RWPE1 (cell line): ENCODE measurements around the gene CDS2.
A peak's percentile ranks its signal among the peaks of the same experiment; 100 is the strongest.

Source experiments
- CTCF ChIA-PET: fragments of 350-600 bp; sonication (Branson Sonifier 250); formaldehyde crosslinking; extraction: SDS; loops from one replicate; lab custom pipeline; 2021; lab: Yijun Ruan, JAX
- POLR2A ChIA-PET: fragments of 400-600 bp; formaldehyde crosslinking; extraction: SDS; loops from one replicate; lab custom pipeline; 2020; ENCODE audit warnings: antibody characterized with exemption; ENCODE audit not compliant: low non-redundant PET; lab: Yijun Ruan, JAX
- DNase-seq: peaks from one replicate; pipeline ENCODE4 v3.0.0; 2012; ENCODE audit warnings: low spot score
- H3K27ac ChIP-seq: fragments of 450-650 bp; 2 replicates; pipeline ENCODE4 v1.5.1; 2017
- TF ChIP-seq, protein P1 (sequence below): fragments of 450-650 bp; conservative IDR thresholded peaks from 2 replicates; pipeline ENCODE4 v1.5.1; 2017; ENCODE audit warnings: low read depth, mild to moderate bottlenecking

The CDS2 gene

DNA sequence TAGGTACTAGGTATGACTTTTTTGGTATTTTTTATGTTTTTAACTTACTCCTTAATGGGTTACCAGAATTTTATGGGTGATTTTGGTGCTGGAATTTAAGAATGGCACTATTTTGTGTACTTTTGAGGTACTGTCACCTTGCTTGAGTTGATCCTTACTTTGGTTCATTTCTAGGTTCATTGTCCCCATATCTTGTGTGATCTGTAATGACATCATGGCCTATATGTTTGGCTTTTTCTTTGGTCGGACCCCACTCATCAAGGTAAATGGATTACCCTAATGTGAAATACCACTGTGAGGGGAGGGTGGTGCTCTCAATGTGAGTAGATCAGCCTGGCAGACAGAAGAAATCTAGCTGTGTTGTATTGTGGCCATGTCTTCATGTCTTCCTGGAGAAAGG is 57.9 kb downstream of the CDS2 start:
- ChIA-PET CTCF (interaction anchor here (0.6 to 0.7 kb wide), 2 partner anchors 84 to 247 kb away, joined by 3 to 4 read pairs; no protein-coding TSS in a partner anchor), POLR2A (no interaction called here)
- no peak overlapping the region for H3K27ac ChIP-seq
- TF ChIP-seq, protein P1, sequence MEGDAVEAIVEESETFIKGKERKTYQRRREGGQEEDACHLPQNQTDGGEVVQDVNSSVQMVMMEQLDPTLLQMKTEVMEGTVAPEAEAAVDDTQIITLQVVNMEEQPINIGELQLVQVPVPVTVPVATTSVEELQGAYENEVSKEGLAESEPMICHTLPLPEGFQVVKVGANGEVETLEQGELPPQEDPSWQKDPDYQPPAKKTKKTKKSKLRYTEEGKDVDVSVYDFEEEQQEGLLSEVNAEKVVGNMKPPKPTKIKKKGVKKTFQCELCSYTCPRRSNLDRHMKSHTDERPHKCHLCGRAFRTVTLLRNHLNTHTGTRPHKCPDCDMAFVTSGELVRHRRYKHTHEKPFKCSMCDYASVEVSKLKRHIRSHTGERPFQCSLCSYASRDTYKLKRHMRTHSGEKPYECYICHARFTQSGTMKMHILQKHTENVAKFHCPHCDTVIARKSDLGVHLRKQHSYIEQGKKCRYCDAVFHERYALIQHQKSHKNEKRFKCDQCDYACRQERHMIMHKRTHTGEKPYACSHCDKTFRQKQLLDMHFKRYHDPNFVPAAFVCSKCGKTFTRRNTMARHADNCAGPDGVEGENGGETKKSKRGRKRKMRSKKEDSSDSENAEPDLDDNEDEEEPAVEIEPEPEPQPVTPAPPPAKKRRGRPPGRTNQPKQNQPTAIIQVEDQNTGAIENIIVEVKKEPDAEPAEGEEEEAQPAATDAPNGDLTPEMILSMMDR, result no peak
- DNase-seq, result no peak

DNA sequence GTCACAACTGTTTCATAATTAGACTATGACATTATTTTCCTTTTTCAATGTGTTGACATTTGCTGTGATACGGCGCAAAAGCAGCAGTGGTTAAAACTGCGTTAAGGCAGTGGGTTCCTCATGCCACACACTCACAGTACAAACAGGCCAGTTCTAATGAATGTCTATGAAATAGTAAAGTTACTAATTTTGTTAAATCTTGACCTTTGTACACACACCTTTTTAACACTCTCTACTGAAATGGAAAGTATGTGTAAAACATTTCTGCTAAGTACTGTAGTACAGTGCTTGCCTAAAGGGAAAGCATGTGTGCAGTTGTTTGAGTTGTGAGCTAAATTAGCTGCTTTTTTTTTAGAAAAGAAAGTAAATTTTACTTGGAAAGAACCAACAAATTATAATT is 60.3 kb downstream of the CDS2 start:
- ChIA-PET POLR2A (no interaction called here), CTCF (interaction anchor here (1.1 kb wide), 1 partner anchor 62 kb away, joined by 3 read pairs; no protein-coding TSS in a partner anchor)
- no peak overlapping the region for H3K27ac ChIP-seq
- no peak for DNase-seq
- TF ChIP-seq, protein P1, result no peak

DNA sequence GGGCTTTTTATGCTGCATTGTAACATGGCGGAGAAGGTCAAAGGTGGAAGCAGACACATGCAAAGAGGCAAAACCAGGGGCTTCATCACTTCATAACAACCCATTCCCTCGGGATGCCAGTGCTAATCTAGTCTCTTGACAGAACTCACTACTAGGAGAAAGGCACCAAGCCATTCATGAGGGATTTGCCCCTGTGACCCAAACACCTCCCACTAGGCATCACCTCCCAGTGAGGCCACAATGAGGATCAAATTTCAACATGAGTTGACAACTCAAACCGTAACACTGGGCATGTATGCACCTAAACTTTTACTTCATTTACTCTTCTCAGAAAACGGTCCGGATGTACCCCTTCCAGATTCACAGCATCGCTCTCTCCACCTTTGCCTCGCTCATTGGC is 61.9 kb downstream of the CDS2 start:
- TF ChIP-seq, protein P1, result no peak
- DNase-seq, result no peak
- POLR2A ChIA-PET, result no interaction called here
- H3K27ac ChIP-seq, result no peak overlapping the region
- CTCF ChIA-PET, result no interaction called here

DNA sequence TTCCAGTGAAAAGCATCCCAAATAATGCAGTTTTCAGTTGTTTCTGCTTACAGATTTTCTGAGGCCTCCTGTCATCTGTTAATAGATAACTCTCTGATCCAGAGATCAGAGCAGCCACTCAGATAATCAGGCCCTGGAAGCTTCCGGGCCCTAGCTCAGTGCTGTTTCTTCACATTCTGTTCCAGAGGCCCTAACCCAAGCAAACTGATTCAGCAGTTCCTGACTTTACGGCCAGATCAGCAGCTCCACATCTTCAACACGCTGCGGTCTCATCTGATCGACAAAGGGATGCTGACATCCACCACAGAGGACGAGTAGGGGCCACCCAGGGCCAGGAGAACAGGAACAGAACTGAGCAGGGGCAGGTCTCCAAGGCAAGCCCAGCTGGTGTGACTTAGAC is 63.1 kb downstream of the CDS2 start:
- H3K27ac ChIP-seq, result no peak overlapping the region; the same call in 1 of the 2 replicates
- DNase-seq, result no peak
- ChIA-PET CTCF (no interaction called here), POLR2A (no interaction called here)
- TF ChIP-seq, protein P1, result no peak

DNA sequence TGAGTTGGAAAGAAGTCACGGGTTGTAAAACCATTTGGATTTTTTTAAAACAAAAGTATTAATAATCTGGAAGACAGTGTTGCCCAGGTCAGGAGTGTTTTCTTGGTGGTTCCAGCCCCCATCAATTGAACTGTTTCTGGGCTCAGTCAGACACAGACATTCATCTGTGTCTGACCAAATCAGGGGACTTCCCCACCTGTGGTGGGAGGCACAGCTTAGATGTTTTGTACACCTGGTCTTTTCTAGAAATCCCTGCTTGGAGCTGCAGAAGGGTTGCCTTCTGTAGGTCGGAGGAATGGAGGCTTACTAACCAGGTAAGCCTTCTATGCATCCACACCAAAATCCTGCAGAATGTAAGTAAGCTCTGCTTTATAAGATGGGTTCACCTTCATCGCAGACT is 63.6 kb downstream of the CDS2 start:
- H3K27ac ChIP-seq, result no peak overlapping the region; the same call in 1 of the 2 replicates
- TF ChIP-seq, protein P1, result no peak
- ChIA-PET CTCF (no interaction called here), POLR2A (no interaction called here)
- DNase-seq, result no peak

DNA sequence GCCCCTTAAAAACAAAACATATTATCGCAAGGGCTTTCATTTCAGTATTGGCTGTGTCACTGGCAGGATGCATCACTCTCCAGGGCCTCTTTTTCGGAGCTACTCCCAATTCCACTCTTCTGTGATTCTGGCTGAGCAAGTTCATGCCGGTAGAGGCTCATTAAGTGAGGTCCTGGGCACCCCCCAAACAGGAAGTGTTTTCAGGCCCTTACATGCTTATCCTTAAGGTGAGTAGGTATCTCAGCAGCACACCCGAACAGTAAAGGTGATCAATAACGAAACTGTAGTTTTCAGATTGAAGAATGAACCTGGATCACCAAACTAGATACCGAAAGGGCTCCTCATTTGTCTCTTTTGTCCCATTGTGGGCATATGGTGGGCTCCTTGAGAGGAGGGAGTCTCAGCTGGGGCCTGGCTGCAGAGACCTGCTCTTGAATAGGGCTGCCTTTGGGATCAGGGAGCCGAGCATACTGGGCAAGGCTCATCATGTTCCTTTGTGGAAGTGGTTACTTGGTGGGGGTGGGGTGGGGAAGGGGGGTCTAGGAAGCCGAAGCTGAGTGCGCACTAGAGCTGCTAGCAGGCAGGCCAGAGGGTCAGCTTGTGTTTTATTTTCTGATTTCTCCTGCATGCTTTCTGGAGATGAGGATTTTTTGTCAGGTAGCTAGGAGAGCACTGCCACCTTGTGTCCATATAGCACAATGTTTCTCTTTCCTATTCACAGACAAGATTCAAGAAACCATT is 65.2 kb downstream of the CDS2 start:
- TF ChIP-seq, protein P1, result peak; percentile 89
- peak; percentile 79 for DNase-seq
- ChIA-PET CTCF (interaction anchor here (0.6 to 2.8 kb wide), 13 partner anchors 11 to 470 kb away, joined by 3 to 35 read pairs (median 4); partner anchors contain the start of gene CDS2), POLR2A (interaction anchor here (1.2 to 1.6 kb wide), 2 partner anchors 65 to 73 kb away, joined by 4 to 10 read pairs; partner anchors contain the start of genes CDS2 and PCNA)
- peak overlapping the region; percentile 83 for H3K27ac ChIP-seq
